PC-3 (cell line): ENCODE data around the gene AGAP6. TPM values are rescaled to one million over a fixed set of nuclear protein-coding genes. Genes with fewer than 3 reads are reported as not detected.
"Not testable (repeated sequence)": the region's sequence is repeated elsewhere in the genome, so short reads cannot be mapped to it uniquely, and the experiment has no call there.

Source experiments
- ATAC-seq: fragments of 200-7000 bp; cut with Tn5 transposase; 2 replicates; pipeline ENCODE4 v1.9.1; 2020; ENCODE audit warnings: mild to moderate bottlenecking, moderate library complexity
- BruUV-seq: library from RNA; stranded (reverse); fragments of 400-500 nt; replicated peaks from 2 replicates; lab custom pipeline; 2021; lab: Mats Ljungman, UMichigan
- CTCF ChIA-PET: fragments of 300-600 bp; sonication (Branson Sonifier 250); formaldehyde crosslinking; loops from one replicate; lab custom pipeline; 2022; ENCODE audit warnings: antibody characterized with exemption; lab: Charles Lee
- POLR2A ChIA-PET: fragments of 300-600 bp; sonication (Branson Sonifier 250); formaldehyde crosslinking; loops from one replicate; lab custom pipeline; 2022; ENCODE audit warnings: antibody characterized with exemption; ENCODE audit not compliant: unreplicated experiment; lab: Charles Lee
- DNase-seq: peaks from one replicate; pipeline ENCODE4 v3.0.0-alpha.2; 2015
- H2AFZ ChIP-seq: fragments of 300-600 bp; sonication (generic); 2 replicates; pipeline ENCODE4 v1.6.0; 2016; ENCODE audit warnings: antibody characterized with exemption, low read length
- H3F3A ChIP-seq: fragments of 300-600 bp; sonication (generic); one replicate; pipeline ENCODE4 v1.6.0; 2017; ENCODE audit warnings: antibody characterized with exemption, low read length, control low read depth, mild to moderate bottlenecking; ENCODE audit not compliant: unreplicated experiment
- H3K27ac ChIP-seq: fragments of 300-600 bp; sonication (generic); 2 replicates; pipeline ENCODE4 v1.5.1; 2016; ENCODE audit warnings: mild to moderate bottlenecking, low read length
- H3K27me3 ChIP-seq: fragments of 300-600 bp; sonication (generic); 2 replicates; pipeline ENCODE4 v1.6.1; 2016; ENCODE audit warnings: low read length, mixed read lengths
- H3K36me3 ChIP-seq: fragments of 300-600 bp; sonication (generic); 2 replicates; pipeline ENCODE4 v1.6.1; 2016; ENCODE audit warnings: low read depth, mixed run types, low read length, mixed read lengths
- H3K4me1 ChIP-seq: fragments of 300-600 bp; sonication (generic); 2 replicates; pipeline ENCODE4 v1.5.1; 2016; ENCODE audit warnings: low read length; ENCODE audit not compliant: insufficient read depth
- H3K4me2 ChIP-seq: fragments of 300-600 bp; sonication (generic); 2 replicates; pipeline ENCODE4 v1.6.0; 2016; ENCODE audit warnings: low read length
- H3K4me3 ChIP-seq: fragments of 300-600 bp; sonication (generic); 2 replicates; pipeline ENCODE4 v1.5.1; 2016; ENCODE audit warnings: mild to moderate bottlenecking, low read length, mixed read lengths
- H3K79me2 ChIP-seq: fragments of 300-600 bp; sonication (generic); 2 replicates; pipeline ENCODE4 v1.6.1; 2017; ENCODE audit warnings: low read length, mixed read lengths
- H3K9ac ChIP-seq: fragments of 300-600 bp; sonication (generic); 2 replicates; pipeline ENCODE4 v1.6.0; 2016; ENCODE audit warnings: mild to moderate bottlenecking, low read length
- H3K9me2 ChIP-seq: fragments of 300-600 bp; sonication (generic); replicated peaks from 2 replicates; pipeline ENCODE4 v1.6.1; 2016; ENCODE audit warnings: mixed run types, low read length, mixed read lengths
- H3K9me3 ChIP-seq: fragments of 300-600 bp; sonication (generic); 2 replicates; pipeline ENCODE4 v1.6.1; 2016; ENCODE audit warnings: low read length, mixed read lengths
- H4K20me1 ChIP-seq: fragments of 300-600 bp; sonication (generic); 2 replicates; pipeline ENCODE4 v1.6.1; 2016; ENCODE audit warnings: low read length, mixed read lengths
- EZH2 ChIP-seq: fragments of 300-600 bp; sonication (generic); IDR thresholded peaks from one replicate; pipeline ENCODE4 v1.6.1; 2017; ENCODE audit warnings: antibody characterized with exemption, mild to moderate bottlenecking, low read length; ENCODE audit not compliant: unreplicated experiment
- intact Hi-C: fragments of 100-400 bp; cut with micrococcal nuclease; formaldehyde crosslinking; loops from 2 replicates; pipeline ENCODE4 v1.9.0; 2023
- total RNA-seq: library from RNA; depleted of rRNA; stranded (reverse); fragments of >200 nt; gene quantifications from 2 replicates; pipeline ENCODE4 v1.2.3, GENCODE V29; 2014

Gene AGAP6
- total RNA-seq, 1 experiment from 2014 or later: 38.5 TPM

DNA sequence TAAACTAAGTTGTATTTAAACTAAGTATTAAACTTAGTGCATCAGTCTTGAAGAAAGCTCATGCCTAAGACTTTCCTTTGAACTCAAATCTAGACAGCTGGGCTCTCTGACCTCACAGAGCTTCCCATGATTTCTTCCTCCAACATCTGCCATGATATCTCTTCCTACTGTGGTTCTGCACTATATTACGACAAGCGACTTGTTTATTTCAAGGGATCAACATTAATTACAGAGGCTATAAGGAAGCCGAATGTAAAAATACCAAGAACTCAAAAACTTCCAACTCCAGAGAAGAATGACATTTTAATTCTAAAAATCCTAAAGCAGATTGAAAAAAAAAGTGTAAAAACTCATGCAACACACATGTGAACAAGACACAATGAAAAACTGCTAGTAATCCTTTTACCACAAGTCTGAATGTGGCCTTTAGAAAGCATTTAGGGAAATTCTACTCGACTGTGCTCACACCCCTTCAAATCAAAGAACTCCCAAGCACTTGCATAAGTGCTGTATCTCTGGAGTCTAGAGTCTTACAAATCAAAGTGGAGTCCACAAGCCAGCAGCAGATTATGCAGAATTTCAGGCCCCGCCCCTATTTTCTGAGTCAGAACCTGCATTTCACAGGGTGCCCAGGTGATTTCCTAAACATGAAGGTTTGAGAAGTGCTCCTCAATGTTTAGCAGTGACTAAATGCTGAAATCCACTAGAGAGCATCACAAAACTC is 56.9 kb downstream of the AGAP6 start:
- ChIA-PET CTCF (interaction anchor here (0.6 kb wide), 1 partner anchor 505 kb away, joined by 3 read pairs; no protein-coding TSS in a partner anchor), POLR2A (no interaction called here)
- TF ChIP-seq EZH2: no peak
- H3K9ac ChIP-seq: no peak overlapping the region
- intact Hi-C loops: no loop called here
- H3K27me3 ChIP-seq: no peaks in the 10 kb centered on the region
- no peak overlapping the region for H2AFZ ChIP-seq
- H3K9me3 ChIP-seq: no peaks in the 10 kb centered on the region
- H4K20me1 ChIP-seq: no peaks in the 10 kb centered on the region
- no peaks in the 10 kb centered on the region for H3K9me2 ChIP-seq
- H3K27ac ChIP-seq: no peak overlapping the region
- peak; percentile 55 for DNase-seq
- no peaks in the 10 kb centered on the region for H3K4me1 ChIP-seq
- BruUV-seq: no TSS peak
- H3K36me3 ChIP-seq: no peaks in the 10 kb centered on the region
- peak; percentile 43; the same call in 1 of the 2 replicates for ATAC-seq
- H3K79me2 ChIP-seq: no peaks in the 10 kb centered on the region
- H3F3A ChIP-seq: no peaks in the 10 kb centered on the region
- H3K4me3 ChIP-seq: no peak overlapping the region
- no peak overlapping the region for H3K4me2 ChIP-seq

DNA sequence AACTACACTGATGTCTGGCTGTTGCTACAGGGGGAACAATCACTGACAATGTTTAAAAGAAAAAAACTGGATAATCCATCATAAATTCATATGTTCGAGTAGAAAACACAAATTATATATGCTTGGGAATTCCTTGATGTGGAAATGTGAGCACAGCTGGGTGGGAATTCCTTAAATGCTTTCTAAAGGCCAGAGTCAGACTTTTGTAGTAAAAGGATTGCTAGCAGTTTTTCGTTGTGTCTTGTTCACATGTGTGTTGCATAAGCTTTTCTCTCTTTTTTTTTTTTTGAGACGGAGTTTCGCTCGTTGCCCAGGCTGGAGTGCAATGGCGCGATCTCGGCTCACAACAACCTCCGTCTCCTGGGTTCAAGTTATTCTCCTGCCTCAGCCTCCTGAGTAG is 58.3 kb downstream of the AGAP6 start:
- H3F3A ChIP-seq, DNase-seq, CTCF ChIA-PET, H3K27ac ChIP-seq, POLR2A ChIA-PET, intact Hi-C loops, H3K9me2 ChIP-seq, H3K9ac ChIP-seq, H3K4me3 ChIP-seq, H3K9me3 ChIP-seq, H3K79me2 ChIP-seq, BruUV-seq, H3K4me1 ChIP-seq, H3K27me3 ChIP-seq, H2AFZ ChIP-seq, H3K36me3 ChIP-seq, H3K4me2 ChIP-seq, ATAC-seq, H4K20me1 ChIP-seq: not testable (repeated sequence)

DNA sequence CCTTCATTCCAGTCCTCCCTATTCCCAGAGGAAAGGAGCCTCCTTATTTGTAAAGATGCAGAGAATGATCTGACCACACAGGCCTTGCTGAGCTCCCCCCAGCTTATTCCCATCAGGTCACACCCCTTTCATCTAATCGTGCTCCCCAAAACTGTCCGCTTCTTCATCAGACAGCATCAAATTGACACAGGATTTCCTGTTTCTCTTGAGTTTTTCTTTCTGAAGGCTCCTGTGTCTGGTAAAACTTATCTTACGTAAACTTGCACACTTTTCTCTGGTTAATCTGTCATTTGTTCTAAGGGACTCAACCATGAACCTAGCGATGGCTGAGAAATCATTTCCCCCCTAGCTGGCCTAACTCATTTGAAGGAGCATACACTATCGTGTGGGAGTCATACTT is 59.4 kb downstream of the AGAP6 start:
- H3K4me1 ChIP-seq, H3K9me3 ChIP-seq, H3K9ac ChIP-seq, BruUV-seq, H3K36me3 ChIP-seq, H4K20me1 ChIP-seq, H3K79me2 ChIP-seq, H3K27me3 ChIP-seq, H3F3A ChIP-seq, DNase-seq, H3K4me2 ChIP-seq, intact Hi-C loops, H3K9me2 ChIP-seq, H2AFZ ChIP-seq, H3K27ac ChIP-seq, POLR2A ChIA-PET, CTCF ChIA-PET, H3K4me3 ChIP-seq, ATAC-seq: not testable (repeated sequence)

DNA sequence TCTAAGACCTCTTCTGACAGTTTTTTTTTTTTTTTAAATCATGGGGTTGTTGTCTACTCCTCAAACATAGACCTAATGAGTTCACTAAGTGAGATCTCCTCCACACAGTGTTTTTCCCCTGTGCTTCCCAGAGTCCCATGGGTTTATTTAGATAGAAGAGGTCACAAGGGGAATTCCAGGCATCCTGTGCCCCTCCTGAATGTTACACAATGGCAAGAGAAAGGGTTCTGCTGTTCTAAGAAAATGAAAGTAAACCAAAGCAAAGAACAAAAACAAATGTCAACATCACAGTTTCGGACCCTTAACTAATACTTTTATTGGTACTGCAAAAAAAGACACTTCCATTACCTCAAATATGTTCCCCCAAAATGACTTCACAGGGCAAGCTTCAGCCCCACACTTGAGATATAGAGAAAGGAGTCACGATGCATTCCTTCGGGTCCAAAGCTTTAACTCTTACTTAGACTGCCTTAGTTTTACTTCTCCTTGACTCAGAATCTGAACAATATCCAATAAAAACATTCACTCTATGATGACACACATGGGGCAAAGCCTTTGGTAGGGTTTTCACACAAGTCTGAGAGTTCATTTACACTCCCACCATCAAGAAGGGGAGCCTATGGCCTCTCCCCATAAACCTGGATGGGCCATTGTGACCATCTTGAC is 63.9 kb downstream of the AGAP6 start:
- peak overlapping the region; percentile 26; the same call in 1 of the 2 replicates for H3K4me2 ChIP-seq
- DNase-seq, CTCF ChIA-PET, H3K9me3 ChIP-seq, H3K9ac ChIP-seq, H3K4me1 ChIP-seq, H2AFZ ChIP-seq, H3F3A ChIP-seq, H3K9me2 ChIP-seq, H4K20me1 ChIP-seq, POLR2A ChIA-PET, H3K79me2 ChIP-seq, H3K36me3 ChIP-seq, BruUV-seq, H3K4me3 ChIP-seq, H3K27ac ChIP-seq, H3K27me3 ChIP-seq: not testable (repeated sequence)
- intact Hi-C loops: loop anchor here (10.0 kb wide), 1 partner anchor 457 kb away; no protein-coding TSS in a partner anchor
- ATAC-seq: peak; percentile 21; the same call in 1 of the 2 replicates

DNA sequence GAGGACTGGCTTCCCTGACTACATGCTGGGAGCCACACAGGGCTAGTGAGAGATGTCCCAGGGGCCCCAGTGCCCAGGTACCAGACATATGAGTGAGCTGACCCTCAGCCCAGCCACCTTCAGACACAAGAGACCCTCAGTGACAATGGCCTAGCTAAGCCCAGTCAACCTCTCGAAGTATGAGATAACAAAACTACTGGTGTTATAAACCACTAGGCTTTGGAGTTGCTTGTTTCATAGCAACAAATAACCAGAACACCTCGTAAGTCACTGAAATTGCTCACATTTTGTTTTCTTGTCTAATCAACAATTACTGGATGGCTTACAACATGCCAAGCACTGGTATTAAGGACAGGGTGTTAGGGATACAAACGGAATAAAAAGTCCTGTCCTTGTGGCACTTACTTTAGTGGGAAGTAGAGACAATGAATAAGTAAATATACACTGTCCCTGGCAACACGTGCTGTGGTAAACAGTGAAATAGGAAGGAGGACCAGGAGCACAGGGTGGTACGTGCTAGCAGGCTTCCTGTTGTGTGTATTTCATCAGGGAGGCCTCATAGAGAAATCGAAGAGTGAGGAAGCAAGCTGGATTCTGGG is 64.7 kb downstream of the AGAP6 start:
- H3K36me3 ChIP-seq, H3K79me2 ChIP-seq, POLR2A ChIA-PET, H3K9ac ChIP-seq, H3K27me3 ChIP-seq, H3K4me3 ChIP-seq, H3K9me3 ChIP-seq, BruUV-seq, H3K4me2 ChIP-seq, H3K27ac ChIP-seq, H3K9me2 ChIP-seq, DNase-seq, H3K4me1 ChIP-seq, ATAC-seq, H3F3A ChIP-seq, H4K20me1 ChIP-seq, H2AFZ ChIP-seq, CTCF ChIA-PET: not testable (repeated sequence)
- intact Hi-C loops: loop anchor here (10.0 kb wide), 1 partner anchor 458 kb away; no protein-coding TSS in a partner anchor

DNA sequence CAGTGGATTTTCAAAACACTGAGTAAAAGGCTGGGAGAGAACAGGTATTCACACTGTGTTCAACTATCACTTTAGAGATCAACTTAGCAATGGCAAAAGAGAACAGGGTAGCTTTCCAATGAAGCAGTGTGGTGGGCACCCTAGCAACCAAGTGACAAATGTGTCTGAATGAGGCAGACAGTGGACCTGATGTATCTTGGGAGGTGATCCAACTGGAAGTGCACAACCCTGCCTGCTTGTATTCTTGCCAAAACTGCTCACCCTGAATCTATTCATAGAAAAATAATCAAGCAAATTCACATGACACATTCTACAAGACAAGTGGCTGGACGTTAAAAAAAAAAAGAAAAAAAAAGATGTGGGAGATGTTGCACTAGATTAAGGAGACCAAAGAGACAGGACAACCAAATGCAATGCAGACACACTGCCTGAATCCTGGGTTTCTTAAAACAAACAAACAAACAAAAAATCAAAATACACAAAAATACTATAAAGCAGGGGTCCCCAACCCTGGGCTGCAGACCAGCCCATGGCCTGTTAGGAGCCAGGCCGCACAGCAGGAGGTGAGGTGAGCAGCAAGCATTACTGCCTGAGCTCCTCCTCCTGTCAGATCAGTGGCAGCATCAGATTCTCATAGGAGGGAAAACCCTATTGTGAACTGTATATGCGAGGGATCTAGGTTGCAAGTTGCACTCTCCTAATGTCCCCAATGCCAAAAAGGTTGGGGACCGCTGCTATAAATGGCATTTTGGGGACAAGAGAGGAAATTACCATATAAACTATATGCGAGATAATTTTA is 67.5 kb downstream of the AGAP6 start:
- H3K27ac ChIP-seq, H3K27me3 ChIP-seq, H3K4me1 ChIP-seq, H3K9me2 ChIP-seq, POLR2A ChIA-PET, H3K9ac ChIP-seq, DNase-seq, BruUV-seq, H3K36me3 ChIP-seq, H3K9me3 ChIP-seq, H4K20me1 ChIP-seq, H3F3A ChIP-seq, H2AFZ ChIP-seq, CTCF ChIA-PET, H3K79me2 ChIP-seq, H3K4me3 ChIP-seq, H3K4me2 ChIP-seq: not testable (repeated sequence)
- intact Hi-C loops: loop anchor here (10.0 kb wide), 1 partner anchor 461 kb away; no protein-coding TSS in a partner anchor
- ATAC-seq: peak; percentile 8; the same call in 1 of the 2 replicates
